Activated naive CD8-positive, alpha-beta T cell treated with anti-CD3 and anti-CD28 coated beads for 36 hours (primary cell): Measurements from ENCODE around the gene ARHGAP44. TPM values are rescaled to one million over a fixed set of nuclear protein-coding genes. Genes with fewer than 3 reads are reported as not detected.

ENCODE experiments used
- DNase-seq: peaks from one replicate; pipeline ENCODE4 v3.0.0; 2021
- H3K27ac Mint-ChIP-seq: one replicate; pipeline ENCODE4 v1.8.0; 2022; ENCODE audit warnings: mild to moderate bottlenecking, moderate library complexity, mixed read lengths
- H3K27me3 Mint-ChIP-seq: one replicate; pipeline ENCODE4 v1.8.0; 2022; ENCODE audit warnings: mild to moderate bottlenecking, mixed read lengths
- H3K36me3 Mint-ChIP-seq: one replicate; pipeline ENCODE4 v1.8.0; 2021; ENCODE audit warnings: mild to moderate bottlenecking, mixed read lengths
- H3K4me1 Mint-ChIP-seq: one replicate; pipeline ENCODE4 v1.8.0; 2021; ENCODE audit warnings: mixed read lengths
- H3K4me3 Mint-ChIP-seq: one replicate; pipeline ENCODE4 v1.8.0; 2022; ENCODE audit warnings: mild to moderate bottlenecking, moderate library complexity, mixed read lengths
- H3K9me3 Mint-ChIP-seq: one replicate; pipeline ENCODE4 v1.8.0; 2022; ENCODE audit warnings: mixed read lengths
- total RNA-seq, 2 experiments: library from RNA; stranded (reverse); gene quantifications; one replicate each; pipeline ENCODE4 v1.2.3, GENCODE V29; 2021

Gene ARHGAP44
- total RNA-seq, 2 experiments from 2014 or later = 0.16 to 0.29 TPM

DNA sequence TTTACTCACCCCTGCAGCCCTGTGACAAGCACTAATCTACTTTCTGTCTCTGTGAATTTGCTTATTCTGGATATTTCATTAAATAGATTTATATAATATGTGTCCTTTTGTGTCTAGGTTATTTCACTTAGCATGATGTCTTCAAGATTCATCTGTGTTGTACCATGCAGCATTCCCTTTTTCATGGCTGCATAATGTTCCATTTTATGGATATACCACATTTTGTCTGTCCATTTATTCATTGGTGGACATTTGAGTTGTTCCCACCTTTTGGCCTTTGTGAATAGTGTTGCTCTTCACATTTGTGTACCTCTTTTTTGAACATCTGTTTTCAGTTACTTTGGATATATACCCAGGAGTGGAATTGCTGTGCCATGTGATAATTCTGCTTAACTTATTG lies 118.2 kb downstream of the ARHGAP44 start:
- Mint-ChIP-seq H3K27me3 (peaks cover 19% of the 10 kb centered on the region), H3K36me3 (no peaks in the 10 kb centered on the region), H3K9me3 (peaks cover 8% of the 10 kb centered on the region), H3K27ac (no peak overlapping the region), H3K4me3 (no peak overlapping the region), H3K4me1 (no peaks in the 10 kb centered on the region)
- DNase-seq = no peak

DNA sequence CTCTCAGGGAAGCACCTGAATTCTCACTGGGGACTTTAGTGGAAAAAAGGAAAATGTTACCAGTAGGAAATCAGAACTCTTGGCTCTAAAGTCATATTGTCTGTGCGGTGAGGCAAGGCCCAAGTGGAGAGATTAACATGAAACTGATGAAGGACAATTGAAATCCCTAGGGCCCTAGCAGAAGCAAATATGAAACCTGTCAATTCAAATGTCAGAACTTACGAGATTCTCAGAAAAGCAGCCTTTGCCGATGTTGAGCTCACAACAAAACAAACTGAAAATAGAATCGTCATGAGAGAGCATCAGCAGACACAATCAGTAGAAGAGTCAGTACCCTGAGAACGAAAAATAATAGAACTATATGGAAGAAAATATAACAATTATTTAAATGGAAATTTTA lies 119.7 kb downstream of the ARHGAP44 start:
- no peak overlapping the region for H3K27ac Mint-ChIP-seq
- H3K36me3 Mint-ChIP-seq = no peaks in the 10 kb centered on the region
- H3K27me3 Mint-ChIP-seq = peaks cover 16% of the 10 kb centered on the region
- H3K4me3 Mint-ChIP-seq = no peak overlapping the region
- H3K4me1 Mint-ChIP-seq = no peaks in the 10 kb centered on the region
- no peak for DNase-seq
- peaks cover 8% of the 10 kb centered on the region for H3K9me3 Mint-ChIP-seq

DNA sequence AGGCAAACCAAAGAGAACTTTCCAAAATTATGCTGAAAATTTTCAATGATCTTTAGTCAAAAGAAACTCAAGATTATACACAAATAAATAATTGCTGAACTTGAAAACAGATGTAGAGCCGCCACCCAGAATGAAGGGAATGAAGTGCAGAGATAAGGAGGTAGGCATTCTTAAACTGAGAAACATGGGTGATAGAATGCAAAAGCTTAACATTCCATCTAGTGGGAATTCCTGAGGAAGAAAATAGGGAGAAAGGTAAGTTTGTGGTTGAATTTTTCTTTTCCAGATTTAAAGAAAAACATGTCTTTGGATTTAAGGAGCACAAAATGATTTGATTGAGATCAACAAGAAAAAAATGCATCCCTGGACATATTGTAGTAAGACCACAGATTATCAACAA lies 120.2 kb downstream of the ARHGAP44 start:
- H3K36me3 Mint-ChIP-seq = no peaks in the 10 kb centered on the region
- peaks cover 5% of the 10 kb centered on the region for H3K9me3 Mint-ChIP-seq
- H3K4me3 Mint-ChIP-seq = no peak overlapping the region
- H3K27ac Mint-ChIP-seq = no peak overlapping the region
- no peaks in the 10 kb centered on the region for H3K4me1 Mint-ChIP-seq
- DNase-seq = no peak
- peaks cover 16% of the 10 kb centered on the region for H3K27me3 Mint-ChIP-seq

DNA sequence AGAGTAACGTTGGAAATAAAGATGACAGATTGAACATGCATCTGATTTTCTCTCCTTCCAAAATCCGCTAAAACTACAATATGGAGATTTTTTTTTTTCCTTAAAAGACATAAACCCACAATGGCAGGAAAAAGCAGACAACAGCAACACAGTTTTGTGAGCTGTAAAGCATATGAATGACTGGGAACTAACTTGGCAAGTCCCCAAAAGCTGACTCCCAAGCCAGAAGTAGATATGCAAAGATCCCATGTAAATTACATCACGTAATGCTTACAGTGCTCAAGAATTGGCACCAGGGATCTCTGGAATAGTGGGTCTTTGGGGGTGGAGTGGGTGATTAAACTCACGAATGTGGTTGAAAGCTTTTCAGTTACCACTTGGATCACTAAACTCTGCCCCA lies 121.9 kb downstream of the ARHGAP44 start:
- H3K4me1 Mint-ChIP-seq = no peaks in the 10 kb centered on the region

DNA sequence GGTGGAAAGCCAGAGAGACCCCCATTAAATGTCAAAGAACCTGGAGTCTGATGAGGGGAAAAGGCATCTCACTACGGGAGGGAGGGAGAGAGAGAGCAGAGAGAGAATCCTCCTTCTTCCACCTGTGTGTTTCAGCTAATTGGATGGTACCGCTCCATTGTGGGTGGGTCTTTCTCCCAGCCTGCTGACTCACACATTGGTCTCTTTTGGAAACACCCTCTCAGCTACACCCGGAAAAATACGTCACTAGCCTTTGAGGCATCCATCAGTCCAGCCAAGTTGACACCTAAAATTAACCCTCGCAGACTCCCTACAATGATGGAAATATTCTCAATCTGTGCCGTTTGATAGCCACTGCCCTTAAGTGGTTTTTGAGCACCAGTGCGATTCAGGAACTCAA lies 128.1 kb downstream of the ARHGAP44 start:
- Mint-ChIP-seq H3K4me3 (no peak overlapping the region), H3K9me3 (no peaks in the 10 kb centered on the region), H3K27ac (no peak overlapping the region), H3K4me1 (no peaks in the 10 kb centered on the region), H3K36me3 (no peaks in the 10 kb centered on the region), H3K27me3 (no peaks in the 10 kb centered on the region)
- DNase-seq = no peak

More for the DNA sequence above, 121.9 kb downstream of the ARHGAP44 start:
- H3K27ac Mint-ChIP-seq = no peak overlapping the region
- DNase-seq = no peak
- H3K4me3 Mint-ChIP-seq = no peak overlapping the region
- H3K27me3 Mint-ChIP-seq = peaks cover 9% of the 10 kb centered on the region
- peaks cover 4% of the 10 kb centered on the region for H3K9me3 Mint-ChIP-seq
- no peaks in the 10 kb centered on the region for H3K36me3 Mint-ChIP-seq

DNA sequence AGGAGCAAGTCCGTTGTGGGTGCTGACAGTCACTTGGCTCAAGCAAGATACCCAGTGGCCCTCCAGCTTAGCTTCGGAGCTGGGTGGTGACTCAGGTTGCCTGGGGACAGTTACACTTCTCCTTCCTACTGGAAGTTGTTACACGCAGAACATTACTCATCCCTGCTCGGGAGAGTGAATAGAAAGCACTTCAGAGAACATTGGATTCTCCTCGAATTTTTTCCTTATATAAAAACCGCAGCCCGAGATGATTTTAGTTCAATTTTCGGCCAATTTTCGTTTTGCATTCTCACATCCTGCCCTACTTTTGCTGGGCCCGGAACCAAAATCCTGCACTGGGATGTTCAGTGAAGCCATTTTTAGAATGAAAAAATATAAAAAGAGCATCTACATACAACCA lies 128.8 kb downstream of the ARHGAP44 start:
- DNase-seq = no peak
- no peak overlapping the region for H3K4me3 Mint-ChIP-seq
- no peaks in the 10 kb centered on the region for H3K27me3 Mint-ChIP-seq

DNA sequence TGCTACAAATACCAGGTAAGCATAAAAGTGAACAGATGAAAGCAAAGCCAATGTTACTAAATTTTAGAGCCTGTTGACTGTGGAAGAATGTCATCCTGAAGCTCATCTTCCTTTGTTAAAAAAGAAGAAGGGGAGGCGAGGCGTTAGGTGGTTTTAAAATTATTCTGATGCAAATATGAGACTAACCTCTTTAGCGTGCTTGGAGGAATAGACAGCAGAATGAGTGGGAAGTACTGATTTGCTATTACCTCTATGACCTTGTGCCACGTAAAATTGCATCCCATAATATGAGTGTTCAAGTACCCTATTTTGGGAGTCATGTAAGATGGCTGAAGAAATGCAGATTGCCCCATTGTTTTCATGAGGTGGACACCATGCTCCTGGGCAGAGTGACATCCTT lies 132.8 kb downstream of the ARHGAP44 start:
- DNase-seq = no peak
- peaks cover 7% of the 10 kb centered on the region for H3K27me3 Mint-ChIP-seq
- no peaks in the 10 kb centered on the region for H3K4me1 Mint-ChIP-seq
- H3K36me3 Mint-ChIP-seq = no peaks in the 10 kb centered on the region
- H3K4me3 Mint-ChIP-seq = no peak overlapping the region
- H3K9me3 Mint-ChIP-seq = no peaks in the 10 kb centered on the region
- no peak overlapping the region for H3K27ac Mint-ChIP-seq

More for the DNA sequence above, 128.8 kb downstream of the ARHGAP44 start:
- Mint-ChIP-seq H3K4me1 (no peaks in the 10 kb centered on the region), H3K36me3 (no peaks in the 10 kb centered on the region), H3K9me3 (no peaks in the 10 kb centered on the region), H3K27ac (no peak overlapping the region)

DNA sequence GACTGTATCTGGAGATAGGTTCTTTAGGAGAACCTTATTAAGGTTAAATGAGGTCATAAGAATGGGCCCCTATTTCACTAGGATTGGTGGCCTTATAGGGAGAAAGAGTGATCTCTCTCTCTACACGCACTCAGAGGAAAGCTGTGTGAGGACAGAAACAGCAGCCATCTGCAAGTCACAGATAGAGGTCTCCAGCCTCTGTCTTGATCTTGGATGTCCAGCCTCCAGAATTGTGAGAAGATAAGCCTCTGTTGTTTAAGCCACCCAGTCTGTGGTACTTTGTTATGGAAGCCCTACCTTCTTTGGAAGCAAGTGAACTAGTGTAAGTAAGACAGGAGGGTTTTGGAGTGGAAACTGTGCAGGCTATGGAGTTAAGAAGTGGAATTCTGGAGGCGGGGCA lies 135.3 kb downstream of the ARHGAP44 start:
- H3K9me3 Mint-ChIP-seq = no peaks in the 10 kb centered on the region
- H3K4me3 Mint-ChIP-seq = no peak overlapping the region
- H3K27me3 Mint-ChIP-seq = peaks cover 16% of the 10 kb centered on the region
- no peaks in the 10 kb centered on the region for H3K4me1 Mint-ChIP-seq
- H3K36me3 Mint-ChIP-seq = no peaks in the 10 kb centered on the region
- DNase-seq = no peak
- H3K27ac Mint-ChIP-seq = no peak overlapping the region

DNA sequence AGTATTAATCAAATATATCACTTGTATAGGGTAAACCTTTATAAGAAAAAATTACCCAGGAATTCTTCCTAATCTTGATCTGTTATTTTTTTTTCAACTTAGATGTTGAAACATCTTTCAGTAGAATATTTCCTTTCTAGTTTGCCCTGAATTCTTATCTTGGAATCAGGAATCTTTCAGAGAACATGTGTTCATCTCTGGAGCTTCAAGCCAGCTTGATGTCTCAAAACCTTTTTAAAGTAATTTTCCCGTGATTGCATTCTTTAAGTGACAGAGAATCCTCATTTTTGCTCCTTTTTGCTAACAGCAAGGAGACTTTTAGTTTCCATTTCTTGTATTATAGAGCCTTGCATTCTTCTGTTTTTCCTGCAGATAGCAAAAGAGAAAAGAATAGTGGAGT lies 137.7 kb downstream of the ARHGAP44 start:
- no peak overlapping the region for H3K4me3 Mint-ChIP-seq
- peaks cover 16% of the 10 kb centered on the region for H3K27me3 Mint-ChIP-seq
- no peaks in the 10 kb centered on the region for H3K4me1 Mint-ChIP-seq
- H3K27ac Mint-ChIP-seq = no peak overlapping the region
- H3K9me3 Mint-ChIP-seq = no peaks in the 10 kb centered on the region
- H3K36me3 Mint-ChIP-seq = no peaks in the 10 kb centered on the region
- no peak for DNase-seq

DNA sequence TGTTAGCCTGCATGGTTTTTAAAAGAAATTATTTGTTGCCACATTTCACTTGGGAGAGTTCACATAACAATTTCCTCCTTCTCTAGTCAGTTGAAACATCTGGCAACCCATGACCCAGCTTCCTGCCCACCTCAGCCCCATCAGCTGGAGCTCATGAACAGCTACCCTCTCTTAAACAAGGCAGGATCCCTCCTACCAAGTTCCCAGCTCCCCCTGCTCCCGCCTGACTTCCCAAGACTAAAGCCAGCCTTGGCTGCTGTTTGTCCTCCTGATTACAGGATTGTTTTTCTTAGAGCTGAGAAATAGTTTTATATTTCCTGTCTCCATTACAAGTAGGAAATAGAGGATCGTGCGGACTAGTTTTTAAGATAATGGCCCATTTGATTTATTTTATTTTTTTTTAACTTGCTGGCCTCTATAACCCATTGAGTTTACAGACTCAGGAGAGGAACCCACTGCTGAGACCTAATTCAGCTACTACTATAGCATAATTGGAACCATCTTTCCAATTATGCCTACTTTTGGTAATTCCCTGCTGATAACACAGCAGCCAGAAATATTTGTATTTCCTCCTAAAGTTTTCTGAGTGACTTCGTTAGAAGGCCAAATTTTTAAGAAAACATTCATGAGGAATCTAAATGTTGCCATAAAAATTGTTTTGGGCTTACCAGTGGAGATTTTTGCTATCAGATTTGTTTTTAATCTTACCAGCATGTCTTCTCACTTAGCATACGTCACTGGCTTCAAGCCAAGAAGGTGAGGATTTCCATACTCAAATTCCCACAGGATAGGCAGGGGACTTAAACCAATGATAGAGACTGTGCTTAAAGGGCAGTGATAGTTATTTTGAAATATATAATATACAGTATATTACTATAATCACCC lies 138.5 kb downstream of the ARHGAP44 start:
- no peak for DNase-seq
- H3K9me3 Mint-ChIP-seq = no peaks in the 10 kb centered on the region
- H3K4me3 Mint-ChIP-seq = no peak overlapping the region
- no peaks in the 10 kb centered on the region for H3K36me3 Mint-ChIP-seq
- H3K27ac Mint-ChIP-seq = no peak overlapping the region
- no peaks in the 10 kb centered on the region for H3K4me1 Mint-ChIP-seq
- peaks cover 18% of the 10 kb centered on the region for H3K27me3 Mint-ChIP-seq

DNA sequence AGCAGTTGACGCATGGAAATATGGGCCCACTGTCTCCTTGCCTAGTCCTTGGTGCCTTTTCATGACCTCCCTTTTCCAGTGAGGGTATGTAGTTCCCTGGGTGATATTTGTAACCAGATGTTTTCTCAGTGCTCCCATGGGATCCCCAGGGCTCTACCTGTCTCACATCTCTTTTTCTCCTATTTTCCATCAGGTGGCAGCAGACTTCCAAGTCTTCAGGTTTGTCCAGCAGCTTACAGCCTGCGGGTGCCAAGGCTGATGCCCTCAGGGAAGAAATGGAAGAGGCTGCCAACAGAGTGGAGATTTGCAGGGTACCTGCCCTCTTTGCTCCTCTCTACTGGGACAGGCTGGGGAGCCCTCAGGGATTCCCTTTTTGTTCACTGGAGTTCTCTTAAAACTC lies 139.4 kb downstream of the ARHGAP44 start:
- no peaks in the 10 kb centered on the region for H3K4me1 Mint-ChIP-seq
- no peaks in the 10 kb centered on the region for H3K36me3 Mint-ChIP-seq
- no peak overlapping the region for H3K27ac Mint-ChIP-seq
- H3K27me3 Mint-ChIP-seq = peaks cover 24% of the 10 kb centered on the region
- no peaks in the 10 kb centered on the region for H3K9me3 Mint-ChIP-seq
- no peak overlapping the region for H3K4me3 Mint-ChIP-seq
- no peak for DNase-seq

DNA sequence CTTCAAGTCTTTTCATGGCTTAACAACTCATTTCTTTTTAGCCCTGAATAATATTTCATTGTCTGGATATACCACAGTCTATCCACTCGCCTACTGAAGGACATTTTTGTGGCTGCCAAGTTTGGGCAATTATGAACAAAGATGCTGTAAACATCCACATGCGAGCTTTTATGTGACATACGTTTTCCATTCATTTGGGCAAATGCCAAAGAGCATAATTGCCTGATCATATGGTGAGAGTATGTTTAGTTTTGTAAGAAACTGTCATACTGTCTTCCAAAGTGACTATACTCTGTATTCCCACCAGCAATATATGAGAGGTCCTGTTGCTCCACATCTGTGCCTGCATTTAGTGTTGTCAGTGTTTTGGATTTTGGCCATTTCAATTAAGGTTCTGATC lies 147.2 kb downstream of the ARHGAP44 start:
- DNase-seq = no peak
- Mint-ChIP-seq H3K36me3 (no peaks in the 10 kb centered on the region), H3K4me3 (no peak overlapping the region), H3K4me1 (no peaks in the 10 kb centered on the region), H3K27me3 (peaks cover 17% of the 10 kb centered on the region), H3K27ac (no peak overlapping the region), H3K9me3 (peaks cover 3% of the 10 kb centered on the region)

DNA sequence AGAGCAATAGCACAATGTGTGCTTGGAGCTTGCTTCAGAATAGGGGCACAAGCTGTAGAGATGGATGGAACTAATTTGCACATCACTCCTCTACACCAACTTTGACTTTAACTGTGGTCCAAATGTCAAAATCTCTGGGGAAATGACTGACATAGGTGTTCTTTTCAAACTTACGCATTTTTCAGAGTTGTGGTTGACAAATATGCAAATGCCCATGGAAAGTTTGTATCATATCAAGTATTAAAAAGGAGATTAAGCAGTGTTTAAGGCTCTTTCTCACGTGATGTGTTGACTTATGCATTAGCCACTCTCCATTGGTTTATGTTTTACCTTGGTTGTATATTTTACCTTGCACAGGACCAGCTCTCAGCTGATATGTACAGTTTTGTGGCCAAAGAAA lies 151.4 kb downstream of the ARHGAP44 start:
- Mint-ChIP-seq H3K27me3 (peaks cover 17% of the 10 kb centered on the region), H3K36me3 (no peaks in the 10 kb centered on the region), H3K4me3 (no peak overlapping the region), H3K4me1 (no peaks in the 10 kb centered on the region), H3K27ac (no peak overlapping the region), H3K9me3 (peaks cover 3% of the 10 kb centered on the region)
- DNase-seq = no peak

DNA sequence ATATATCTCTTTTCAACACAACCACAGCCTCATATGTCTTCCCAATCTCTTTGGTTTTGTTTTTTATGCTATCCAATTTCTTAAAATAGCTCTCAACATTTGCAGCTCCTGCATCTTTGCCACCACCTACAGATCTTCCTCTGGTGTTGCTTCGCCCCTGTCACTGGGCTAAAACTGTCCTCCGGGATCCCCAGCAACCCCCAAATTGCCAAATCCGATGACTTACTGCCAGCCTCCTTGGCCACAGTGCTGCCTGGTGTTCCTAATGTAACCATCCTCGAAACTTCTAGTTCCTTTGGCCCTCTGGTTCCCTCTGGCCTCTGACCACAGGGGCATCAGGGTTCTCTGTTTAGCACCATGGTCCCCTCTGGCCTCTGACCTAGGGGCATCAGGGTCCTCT lies 157.7 kb downstream of the ARHGAP44 start:
- DNase-seq = no peak
- H3K36me3 Mint-ChIP-seq = no peaks in the 10 kb centered on the region
- peaks cover 13% of the 10 kb centered on the region for H3K27me3 Mint-ChIP-seq

DNA sequence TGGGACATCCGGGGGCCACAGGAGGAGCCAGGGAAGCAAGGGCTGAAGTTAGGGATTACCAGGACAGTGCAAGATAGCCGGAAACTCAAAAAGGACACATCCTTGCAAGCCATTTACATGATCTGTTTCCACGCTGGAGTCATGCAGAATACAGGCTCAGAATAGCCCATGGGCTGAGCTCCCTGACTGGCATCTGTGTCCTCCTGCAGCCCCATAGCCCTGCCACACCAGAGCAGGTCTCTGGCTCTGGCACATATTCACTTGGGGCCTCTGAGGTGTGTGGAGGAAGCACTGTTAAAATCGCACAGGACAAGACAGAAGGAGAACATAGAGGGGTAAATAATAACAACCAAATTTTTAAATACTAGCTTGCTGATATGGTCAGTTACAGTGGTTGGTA lies 162.7 kb downstream of the ARHGAP44 start:
- peaks cover 1% of the 10 kb centered on the region for H3K27me3 Mint-ChIP-seq
- no peak overlapping the region for H3K27ac Mint-ChIP-seq
- peaks cover 2% of the 10 kb centered on the region for H3K9me3 Mint-ChIP-seq
- no peak overlapping the region for H3K4me3 Mint-ChIP-seq
- H3K36me3 Mint-ChIP-seq = no peaks in the 10 kb centered on the region
- no peak for DNase-seq
- no peaks in the 10 kb centered on the region for H3K4me1 Mint-ChIP-seq

More for the DNA sequence above, 157.7 kb downstream of the ARHGAP44 start:
- Mint-ChIP-seq H3K27ac (no peak overlapping the region), H3K9me3 (no peaks in the 10 kb centered on the region), H3K4me1 (no peaks in the 10 kb centered on the region), H3K4me3 (no peak overlapping the region)

DNA sequence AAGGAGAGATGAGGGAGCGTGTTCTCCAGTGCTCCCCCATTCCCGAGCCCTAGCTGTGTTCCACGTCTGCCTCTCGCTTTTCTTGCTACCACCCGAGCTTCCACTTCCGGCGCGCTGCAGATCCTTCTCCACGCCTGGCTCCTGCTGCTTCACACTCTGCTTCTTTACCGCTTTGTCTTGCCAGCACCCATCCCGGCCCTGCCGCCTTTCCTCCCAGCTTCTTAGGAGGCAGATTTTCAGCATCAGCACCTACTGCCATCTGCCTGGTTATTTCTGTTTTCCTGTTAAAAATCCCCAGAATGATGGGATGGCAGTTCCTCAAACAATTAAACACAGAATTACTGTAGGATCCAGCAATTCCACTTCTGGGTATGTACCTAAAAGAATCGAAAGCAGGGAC lies 163.9 kb downstream of the ARHGAP44 start:
- Mint-ChIP-seq H3K4me3 (no peak overlapping the region), H3K36me3 (no peaks in the 10 kb centered on the region), H3K27me3 (no peaks in the 10 kb centered on the region), H3K4me1 (no peaks in the 10 kb centered on the region), H3K27ac (no peak overlapping the region), H3K9me3 (peaks cover 5% of the 10 kb centered on the region)
- no peak for DNase-seq
